22Rv1 (cell line): ENCODE data around the gene HSPB7.
"Not testable (repeated sequence)": the region's sequence is repeated elsewhere in the genome, so short reads cannot be mapped to it uniquely, and the experiment has no call there.

Experiments
- H3K27ac ChIP-seq: fragments of 450-650 bp; 2 replicates; pipeline ENCODE4 v1.5.1; 2017
- ZFX ChIP-seq: fragments of 450-650 bp; IDR thresholded peaks from 2 replicates; pipeline ENCODE4 v1.6.1; 2017; ENCODE audit warnings: antibody characterized with exemption, borderline replicate concordance
- TF ChIP-seq, protein P1 (sequence below): fragments of 450-650 bp; IDR thresholded peaks from 2 replicates; pipeline ENCODE4 v1.5.1; 2017; ENCODE audit warnings: mild to moderate bottlenecking

HSPB7 gene

DNA sequence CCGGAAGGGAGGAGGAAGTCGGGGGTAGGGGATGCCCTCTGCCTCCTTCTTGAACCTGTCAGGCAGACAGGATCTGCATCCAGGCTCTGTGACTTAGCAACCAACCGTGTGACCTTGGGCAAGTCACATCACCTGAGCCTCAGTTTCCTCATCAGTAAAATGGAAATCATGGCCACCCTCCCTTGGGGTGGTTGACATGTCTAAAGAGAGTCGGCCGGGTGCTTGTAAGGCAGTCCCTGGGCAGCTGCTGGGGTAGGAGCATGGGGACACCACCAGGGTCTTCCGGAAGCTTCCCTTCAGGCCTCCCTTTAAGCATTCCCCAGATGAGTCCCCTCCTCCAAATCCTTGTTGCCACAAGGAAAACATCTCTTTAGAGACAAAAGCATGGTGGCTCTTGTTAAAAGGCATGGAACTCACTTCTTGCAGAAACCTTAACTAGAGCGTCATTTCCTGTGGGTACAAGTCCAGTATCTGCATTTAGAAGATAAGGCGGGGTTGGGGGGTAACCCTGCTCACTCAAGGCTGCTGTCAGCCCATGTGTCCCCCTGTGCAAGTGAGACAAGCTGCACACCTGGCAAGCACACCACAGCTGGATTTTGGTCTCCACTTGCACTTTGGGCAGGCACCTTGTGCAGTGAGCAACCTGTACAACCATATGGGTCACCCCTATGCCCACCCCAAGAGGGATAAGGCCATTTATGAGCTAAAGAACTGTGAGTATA lies 36.1 kb upstream of the HSPB7 start:
- TF ChIP-seq, protein P1, sequence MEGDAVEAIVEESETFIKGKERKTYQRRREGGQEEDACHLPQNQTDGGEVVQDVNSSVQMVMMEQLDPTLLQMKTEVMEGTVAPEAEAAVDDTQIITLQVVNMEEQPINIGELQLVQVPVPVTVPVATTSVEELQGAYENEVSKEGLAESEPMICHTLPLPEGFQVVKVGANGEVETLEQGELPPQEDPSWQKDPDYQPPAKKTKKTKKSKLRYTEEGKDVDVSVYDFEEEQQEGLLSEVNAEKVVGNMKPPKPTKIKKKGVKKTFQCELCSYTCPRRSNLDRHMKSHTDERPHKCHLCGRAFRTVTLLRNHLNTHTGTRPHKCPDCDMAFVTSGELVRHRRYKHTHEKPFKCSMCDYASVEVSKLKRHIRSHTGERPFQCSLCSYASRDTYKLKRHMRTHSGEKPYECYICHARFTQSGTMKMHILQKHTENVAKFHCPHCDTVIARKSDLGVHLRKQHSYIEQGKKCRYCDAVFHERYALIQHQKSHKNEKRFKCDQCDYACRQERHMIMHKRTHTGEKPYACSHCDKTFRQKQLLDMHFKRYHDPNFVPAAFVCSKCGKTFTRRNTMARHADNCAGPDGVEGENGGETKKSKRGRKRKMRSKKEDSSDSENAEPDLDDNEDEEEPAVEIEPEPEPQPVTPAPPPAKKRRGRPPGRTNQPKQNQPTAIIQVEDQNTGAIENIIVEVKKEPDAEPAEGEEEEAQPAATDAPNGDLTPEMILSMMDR: no peak
- TF ChIP-seq ZFX: no peak
- H3K27ac ChIP-seq: no peak overlapping the region

DNA sequence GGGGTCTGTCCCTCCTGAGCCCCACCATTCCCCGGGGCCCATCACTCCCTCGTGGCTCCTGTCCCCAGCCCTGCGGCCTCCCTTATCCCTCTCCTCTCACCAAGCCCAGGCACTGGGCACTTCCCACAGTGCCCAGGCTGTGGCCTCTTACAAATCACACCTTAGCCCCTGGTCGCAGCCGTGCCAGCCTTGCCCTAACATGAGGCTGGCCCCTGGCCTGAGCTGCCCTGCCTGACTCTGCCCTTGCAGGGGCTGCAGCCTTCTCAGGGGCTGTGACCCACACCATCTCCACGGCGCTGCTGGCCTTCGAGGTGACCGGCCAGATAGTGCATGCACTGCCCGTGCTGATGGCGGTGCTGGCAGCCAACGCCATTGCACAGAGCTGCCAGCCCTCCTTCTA lies 34.1 kb upstream of the HSPB7 start:
- H3K27ac ChIP-seq: not testable (repeated sequence)

DNA sequence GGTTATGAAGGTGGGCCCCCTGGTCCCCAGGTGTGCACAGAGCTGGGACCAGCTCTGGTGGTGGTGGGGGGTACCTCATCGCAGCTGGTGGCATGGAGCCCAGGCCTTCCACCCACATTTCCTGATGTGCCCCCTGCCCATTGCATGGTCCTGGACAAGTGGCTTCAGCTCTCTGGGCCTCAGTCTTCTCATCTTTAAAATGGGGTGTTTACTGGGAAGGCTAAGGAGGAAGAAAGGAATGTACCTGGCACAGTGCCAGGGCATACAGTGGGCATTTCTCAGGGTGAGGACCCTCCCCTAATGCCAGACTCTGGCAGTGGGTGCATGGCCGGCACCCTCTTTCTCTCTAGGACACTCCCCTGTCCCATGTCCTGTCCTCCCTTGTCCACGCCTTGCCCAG lies 33.2 kb upstream of the HSPB7 start:
- TF ChIP-seq ZFX: no peak
- TF ChIP-seq, protein P1: no peak
- H3K27ac ChIP-seq: no peak overlapping the region

DNA sequence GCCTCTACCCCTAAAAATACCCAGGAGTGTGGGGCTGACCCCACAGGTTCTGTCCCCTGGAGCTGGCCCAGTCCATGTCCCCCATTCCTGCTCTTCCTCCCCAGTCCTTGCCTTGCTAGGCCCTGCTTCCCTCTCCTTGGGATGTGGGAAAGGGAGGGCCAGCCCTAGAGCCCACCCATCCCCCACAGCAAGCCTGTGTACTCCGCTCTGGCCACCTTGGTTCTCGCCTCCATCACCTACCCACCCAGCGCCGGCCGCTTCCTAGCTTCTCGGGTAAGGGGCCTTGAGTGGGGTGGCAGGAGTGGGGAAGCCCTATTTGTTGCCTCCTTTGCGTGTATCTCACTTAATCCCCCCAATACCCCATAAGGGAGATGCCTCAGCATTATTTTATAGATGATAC lies 32.5 kb upstream of the HSPB7 start:
- TF ChIP-seq, protein P1: no peak
- no peak for TF ChIP-seq ZFX
- no peak overlapping the region for H3K27ac ChIP-seq

DNA sequence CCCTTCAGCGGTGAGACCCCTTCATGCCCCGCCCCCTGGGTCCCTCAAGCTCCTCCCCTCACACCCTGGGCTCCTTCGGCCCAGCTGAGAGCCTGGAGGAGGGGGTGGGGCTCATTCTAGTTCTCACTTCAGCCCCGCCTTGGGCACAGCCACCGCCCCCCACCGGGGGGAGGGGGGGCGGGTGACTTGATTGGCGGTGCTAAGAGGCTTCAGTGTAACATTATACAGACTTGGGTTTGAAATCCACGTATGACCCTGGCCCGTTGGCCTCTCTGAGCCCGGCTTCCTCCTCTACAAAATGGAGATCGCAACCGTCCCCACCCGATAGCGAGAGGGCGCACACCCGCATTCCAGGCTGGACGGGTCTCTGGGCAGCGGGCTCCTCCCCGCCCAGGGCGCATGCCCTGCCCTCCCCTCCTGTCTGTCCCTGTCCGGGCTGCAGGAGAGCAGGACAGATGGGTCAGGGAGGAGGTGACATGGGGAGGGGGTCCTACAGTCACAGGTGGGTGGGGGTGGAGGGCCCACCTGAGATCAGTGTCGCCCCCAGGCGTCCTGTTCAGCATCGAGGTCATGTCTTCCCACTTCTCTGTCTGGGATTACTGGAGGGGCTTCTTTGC lies 30.8 kb upstream of the HSPB7 start:
- H3K27ac ChIP-seq: no peak overlapping the region
- TF ChIP-seq, protein P1: peak; percentile 31; the same call in 1 of the 2 replicates
- TF ChIP-seq ZFX: no peak

DNA sequence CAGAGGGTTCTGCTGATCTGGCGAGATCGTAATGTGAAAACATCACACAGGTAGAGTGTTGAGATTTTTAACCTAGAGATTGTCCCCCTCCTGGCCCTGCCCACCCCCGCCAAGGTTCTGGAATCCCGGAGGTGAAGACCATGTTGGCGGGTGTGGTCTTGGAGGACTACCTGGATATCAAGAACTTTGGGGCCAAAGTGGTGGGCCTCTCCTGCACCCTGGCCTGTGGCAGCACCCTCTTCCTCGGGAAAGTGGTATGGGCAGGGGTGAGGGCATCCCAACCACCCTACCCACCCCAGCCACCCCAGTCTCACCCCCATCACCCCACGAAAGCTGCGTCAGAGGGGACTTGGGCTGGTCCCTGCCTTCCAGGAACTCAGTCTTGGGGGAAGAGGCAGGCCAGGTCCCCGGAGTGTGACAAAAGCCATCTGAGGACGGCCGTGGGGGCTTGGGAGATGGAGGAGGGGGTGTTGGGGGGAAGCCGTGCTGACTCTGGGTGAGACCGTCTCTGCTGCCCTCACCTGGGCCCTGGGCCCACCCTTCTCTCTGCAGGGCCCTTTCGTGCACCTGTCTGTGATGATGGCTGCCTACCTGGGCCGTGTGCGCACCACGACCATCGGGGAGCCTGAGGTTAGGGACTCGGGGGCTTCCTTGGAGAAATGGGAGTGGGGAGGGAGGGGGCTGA lies 30.1 kb upstream of the HSPB7 start:
- H3K27ac ChIP-seq: no peak overlapping the region
- TF ChIP-seq, protein P1: no peak
- no peak for TF ChIP-seq ZFX

DNA sequence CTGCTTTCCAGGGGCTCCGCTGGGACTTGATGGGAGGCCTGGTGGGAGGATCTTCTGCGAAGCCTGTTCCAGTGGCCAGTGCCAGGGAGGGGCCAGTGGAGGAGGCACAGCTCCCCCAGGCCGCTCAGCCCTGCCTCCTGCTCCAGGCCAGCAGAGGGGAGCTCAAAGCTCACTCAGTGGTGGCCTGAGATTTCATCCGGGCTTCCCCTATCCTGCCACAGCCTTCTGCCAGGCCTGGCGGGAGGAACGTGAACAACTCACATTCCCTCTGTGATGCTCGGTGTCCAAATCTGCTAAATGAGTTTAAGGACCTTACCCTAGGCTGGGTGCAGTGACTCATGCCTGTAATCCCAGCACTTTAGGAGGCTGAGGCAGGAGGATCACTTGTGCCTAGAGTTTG lies 29.0 kb upstream of the HSPB7 start:
- TF ChIP-seq ZFX: no peak
- TF ChIP-seq, protein P1: no peak
- H3K27ac ChIP-seq: no peak overlapping the region
